ENCODE results near the gene MRPS34. TPM values are rescaled to one million over a fixed set of nuclear protein-coding genes. Genes with fewer than 3 reads are reported as not detected.

Gene MRPS34
- 52.1 TPM for polyA plus RNA-seq (2013)

DNA sequence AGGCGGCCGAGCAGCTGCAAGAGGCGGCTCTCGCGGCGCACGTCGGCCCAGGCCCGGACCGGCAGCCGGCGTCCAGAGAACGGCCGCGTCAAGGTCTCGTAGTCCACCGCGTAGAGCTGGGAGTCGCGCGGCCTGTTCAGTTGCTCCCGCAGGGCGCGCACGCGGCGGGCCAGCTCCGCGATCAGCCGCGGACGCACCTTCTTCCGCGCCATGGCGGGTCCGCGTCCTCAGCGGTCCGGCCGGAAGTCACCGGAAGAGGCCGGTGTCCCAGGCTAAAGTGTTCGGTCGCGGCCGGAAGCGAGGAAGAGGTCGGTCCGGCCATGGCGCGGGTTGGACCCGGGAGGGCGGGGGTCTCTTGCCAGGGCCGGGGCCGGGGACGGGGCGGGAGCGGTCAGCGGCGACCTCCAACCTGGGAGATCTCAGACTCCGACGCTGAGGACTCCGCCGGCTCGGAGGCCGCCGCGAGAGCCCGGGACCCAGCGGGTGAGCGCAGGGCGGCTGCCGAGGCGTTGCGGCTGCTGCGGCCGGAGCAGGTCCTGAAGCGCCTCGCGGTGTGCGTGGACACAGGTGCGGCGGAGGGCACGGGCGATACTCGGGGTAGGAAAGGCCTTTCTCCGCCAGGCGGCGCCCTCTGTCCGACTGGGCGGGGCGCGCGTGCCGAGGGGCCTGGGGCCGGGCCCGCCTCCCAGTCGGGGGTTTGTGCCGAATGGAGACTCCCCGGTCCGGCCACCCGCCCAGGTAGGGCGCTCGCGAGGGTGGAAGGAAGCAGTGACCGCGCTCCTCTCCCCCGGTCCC is at the start of gene MRPS34:
Gene MRPS34, minus strand, starts transcription at position 227 of the 795 bp plus-strand sequence. Its CDS starts 15 bp downstream, at position 212.
- Histone ChIP-seq H3K27ac (ENCODE audit: insufficient read depth in 1 of 2, low read depth in 1 of 2, low read length in 2 of 2, poor library complexity in 1 of 2, severe bottlenecking in 2 of 2) (peak within 1 kb of the TSS; percentile 66 to 79), H3K4me1 (ENCODE audit: control extremely low read depth in 1 of 4, control insufficient read depth in 4 of 4, insufficient read depth in 4 of 4, low read length in 3 of 4) (peaks cover 5 to 34% (median 32%) of the 10 kb centered on the region in 4 experiments), H3K36me3 (ENCODE audit: control insufficient read depth in 4 of 4, insufficient read depth in 4 of 4, low read length in 3 of 4) (peaks cover 0 to 65% (median 29%) of the 10 kb centered on the region in 4 experiments), H3K9me3 (ENCODE audit: control extremely low read depth in 1 of 5, control insufficient read depth in 4 of 5, insufficient read depth in 2 of 5, low read depth in 1 of 5, low read length in 4 of 5) (no peaks in the 10 kb centered on the region), H3K4me3 (ENCODE audit: control insufficient read depth in 1 of 7, extremely low read depth in 1 of 7, insufficient read depth in 4 of 7, low read depth in 2 of 7, low read length in 6 of 7) (peak within 1 kb of the TSS; percentile 69 to 94 (median 84)), H3K27me3 (replicated peaks in 2 of 5; ENCODE audit: control insufficient read depth in 4 of 5, insufficient read depth in 5 of 5, low read length in 4 of 5) (no peaks in the 10 kb centered on the region)
- peak; percentile 82 to 87 (median 85) for DNase-seq
- CTCF ChIA-PET: interaction anchor here (0.6 to 2.3 kb wide), 6 partner anchors 9 to 49 kb away, joined by 3 to 10 read pairs (median 4); partner anchors contain the start of genes NUBP2 and SPSB3
- WGBS (ENCODE audit: insufficient coverage): 0% methylated on average over 101 of the region's 108 CpGs
- POLR2A ChIA-PET: interaction anchor here (0.7 to 1.5 kb wide), 3 partner anchors 9 to 40 kb away, joined by 3 to 4 read pairs (median 3); partner anchors contain the start of genes NUBP2 and SPSB3

DNA sequence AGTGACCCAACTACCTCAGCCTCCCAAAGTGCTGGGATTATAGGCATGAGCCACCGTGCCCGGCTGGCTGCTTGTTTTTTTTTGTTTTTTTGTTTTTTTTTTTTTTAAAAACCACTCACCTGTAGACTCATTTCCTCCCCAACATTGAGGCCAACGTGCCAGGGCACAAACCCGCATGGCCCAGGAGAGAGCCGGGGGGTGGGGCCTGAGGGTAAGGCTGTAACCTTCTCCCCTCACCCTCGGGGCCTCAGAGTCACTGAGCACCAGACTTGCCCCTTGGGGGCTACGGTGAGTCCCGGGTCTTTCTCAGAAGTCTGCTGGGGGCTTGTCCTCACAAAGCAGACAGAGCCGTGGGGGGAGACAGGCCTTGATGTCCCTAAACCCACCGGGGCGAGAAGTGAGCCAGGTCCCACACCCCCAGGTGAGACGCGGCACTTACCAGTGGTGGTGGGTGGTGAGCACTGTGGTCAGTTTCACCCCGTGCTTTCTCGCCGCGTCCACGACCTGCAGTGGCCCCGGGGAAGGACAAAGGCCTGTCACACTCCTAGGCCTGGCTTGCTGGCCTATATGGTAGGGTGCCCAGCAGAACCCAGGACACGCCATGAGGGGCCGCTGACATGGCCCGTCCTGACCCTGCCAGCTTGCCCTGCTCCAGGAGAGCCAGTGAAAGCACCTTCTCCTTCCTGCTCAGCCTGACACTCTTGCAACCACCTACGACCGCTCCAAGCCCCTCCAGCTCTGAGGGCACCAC is 49.1 kb upstream of the MRPS34 start:
- no peaks in the 10 kb centered on the region for H3K27me3 ChIP-seq (replicated peaks in 2 of 5; ENCODE audit: control insufficient read depth in 4 of 5, insufficient read depth in 5 of 5, low read length in 4 of 5)
- no peaks in the 10 kb centered on the region for H3K9me3 ChIP-seq (ENCODE audit: control extremely low read depth in 1 of 5, control insufficient read depth in 4 of 5, insufficient read depth in 2 of 5, low read depth in 1 of 5, low read length in 4 of 5)
- POLR2A ChIA-PET: no interaction called here
- CTCF ChIA-PET: interaction anchor here (0.7 kb wide), 1 partner anchor 9 kb away, joined by 3 read pairs; no protein-coding TSS in a partner anchor
- H3K27ac ChIP-seq (ENCODE audit: insufficient read depth in 1 of 2, low read depth in 1 of 2, low read length in 2 of 2, poor library complexity in 1 of 2, severe bottlenecking in 2 of 2): no peak overlapping the region
- WGBS (ENCODE audit: insufficient coverage): 95% methylated on average over 21 of the region's 24 CpGs
- H3K4me3 ChIP-seq (ENCODE audit: control insufficient read depth in 1 of 7, extremely low read depth in 1 of 7, insufficient read depth in 4 of 7, low read depth in 2 of 7, low read length in 6 of 7): no peak overlapping the region
- peaks cover 0 to 50% (median 24%) of the 10 kb centered on the region in 4 experiments for H3K36me3 ChIP-seq (ENCODE audit: control insufficient read depth in 4 of 4, insufficient read depth in 4 of 4, low read length in 3 of 4)
- no peak for DNase-seq
- H3K4me1 ChIP-seq (ENCODE audit: control extremely low read depth in 1 of 4, control insufficient read depth in 4 of 4, insufficient read depth in 4 of 4, low read length in 3 of 4): peaks cover 0 to 14% (median 11%) of the 10 kb centered on the region in 4 experiments

DNA sequence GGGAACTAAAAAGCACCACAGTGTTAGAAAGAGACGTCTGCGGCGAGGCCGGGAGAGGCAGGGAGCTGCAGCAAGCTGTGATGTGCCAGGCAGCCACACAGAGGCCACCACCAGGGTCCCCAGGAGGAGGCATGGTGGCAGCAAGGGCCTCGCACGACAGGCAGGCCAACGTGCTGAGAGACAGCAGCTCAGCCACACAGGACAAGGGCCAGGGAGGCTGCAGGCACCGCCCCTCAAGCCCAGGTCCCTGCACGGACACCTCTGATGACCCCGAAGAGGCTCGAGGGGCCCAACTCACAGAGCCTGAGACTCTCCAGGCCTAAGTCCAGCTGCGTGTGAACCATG is 48.0 kb upstream of the MRPS34 start:
- ChIA-PET POLR2A (no interaction called here), CTCF (no interaction called here)
- Histone ChIP-seq H3K27me3 (replicated peaks in 2 of 5; ENCODE audit: control insufficient read depth in 4 of 5, insufficient read depth in 5 of 5, low read length in 4 of 5) (no peaks in the 10 kb centered on the region), H3K9me3 (ENCODE audit: control extremely low read depth in 1 of 5, control insufficient read depth in 4 of 5, insufficient read depth in 2 of 5, low read depth in 1 of 5, low read length in 4 of 5) (no peaks in the 10 kb centered on the region), H3K4me3 (ENCODE audit: control insufficient read depth in 1 of 7, extremely low read depth in 1 of 7, insufficient read depth in 4 of 7, low read depth in 2 of 7, low read length in 6 of 7) (no peak overlapping the region), H3K27ac (ENCODE audit: insufficient read depth in 1 of 2, low read depth in 1 of 2, low read length in 2 of 2, poor library complexity in 1 of 2, severe bottlenecking in 2 of 2) (no peak overlapping the region), H3K4me1 (ENCODE audit: control extremely low read depth in 1 of 4, control insufficient read depth in 4 of 4, insufficient read depth in 4 of 4, low read length in 3 of 4) (peaks cover 0 to 9% (median 9%) of the 10 kb centered on the region in 4 experiments), H3K36me3 (ENCODE audit: control insufficient read depth in 4 of 4, insufficient read depth in 4 of 4, low read length in 3 of 4) (peaks cover 6 to 59% (median 32%) of the 10 kb centered on the region in 4 experiments)
- WGBS (ENCODE audit: insufficient coverage): 98% methylated on average over 12 of the region's 12 CpGs
- DNase-seq: no peak

DNA sequence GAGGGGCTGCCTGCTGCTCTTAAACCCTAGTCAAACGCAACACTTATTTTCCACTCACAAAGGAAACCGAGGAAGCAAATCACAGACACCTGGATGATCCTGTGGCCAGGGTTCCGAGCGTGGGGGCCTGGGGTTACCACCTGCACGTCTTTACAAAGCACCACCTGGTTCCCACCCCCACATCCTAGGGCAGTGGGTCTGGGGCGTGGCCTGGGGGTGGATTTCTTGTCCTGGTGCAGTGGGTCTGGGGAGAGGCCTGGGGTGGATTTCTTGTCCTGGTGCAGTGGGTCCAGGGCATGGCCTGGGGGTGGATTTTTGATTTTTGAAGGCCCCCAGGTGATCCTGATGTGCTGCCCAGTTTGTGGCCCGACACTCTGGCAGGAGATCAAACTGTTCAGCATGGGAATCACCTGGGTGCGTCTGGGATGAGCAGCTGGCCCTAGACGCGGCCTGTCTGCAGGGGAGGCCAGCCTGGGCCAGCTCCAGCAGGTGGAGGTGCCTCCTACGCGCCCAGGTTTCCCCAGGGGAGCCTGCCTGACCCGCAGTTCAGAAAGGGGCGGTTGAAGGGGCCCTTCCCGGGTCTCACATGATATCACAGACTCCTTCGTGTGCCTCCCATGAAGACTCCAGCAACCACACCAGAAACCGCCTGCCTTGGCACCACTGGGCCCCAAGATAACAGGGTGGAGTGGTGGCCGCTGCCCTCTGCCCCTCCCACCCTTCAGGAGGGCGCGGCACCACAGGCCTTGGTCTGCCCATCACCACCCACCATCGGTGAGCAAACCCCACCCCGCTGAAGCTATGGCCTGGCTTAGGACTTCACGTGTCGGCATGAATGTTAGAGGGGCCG is 47.4 kb upstream of the MRPS34 start:
- DNase-seq: peak in 2 of 3 donors; percentile 21 to 53
- Histone ChIP-seq H3K9me3 (ENCODE audit: control extremely low read depth in 1 of 5, control insufficient read depth in 4 of 5, insufficient read depth in 2 of 5, low read depth in 1 of 5, low read length in 4 of 5) (no peaks in the 10 kb centered on the region), H3K27me3 (replicated peaks in 2 of 5; ENCODE audit: control insufficient read depth in 4 of 5, insufficient read depth in 5 of 5, low read length in 4 of 5) (no peaks in the 10 kb centered on the region), H3K36me3 (ENCODE audit: control insufficient read depth in 4 of 4, insufficient read depth in 4 of 4, low read length in 3 of 4) (peaks cover 6 to 61% (median 35%) of the 10 kb centered on the region in 4 experiments), H3K27ac (ENCODE audit: insufficient read depth in 1 of 2, low read depth in 1 of 2, low read length in 2 of 2, poor library complexity in 1 of 2, severe bottlenecking in 2 of 2) (no peak overlapping the region), H3K4me3 (ENCODE audit: control insufficient read depth in 1 of 7, extremely low read depth in 1 of 7, insufficient read depth in 4 of 7, low read depth in 2 of 7, low read length in 6 of 7) (no peak overlapping the region), H3K4me1 (ENCODE audit: control extremely low read depth in 1 of 4, control insufficient read depth in 4 of 4, insufficient read depth in 4 of 4, low read length in 3 of 4) (peaks cover 0 to 3% (median 3%) of the 10 kb centered on the region in 4 experiments)
- CTCF ChIA-PET: no interaction called here
- WGBS (ENCODE audit: insufficient coverage): 100% methylated on average over 18 of the region's 25 CpGs
- POLR2A ChIA-PET: no interaction called here

DNA sequence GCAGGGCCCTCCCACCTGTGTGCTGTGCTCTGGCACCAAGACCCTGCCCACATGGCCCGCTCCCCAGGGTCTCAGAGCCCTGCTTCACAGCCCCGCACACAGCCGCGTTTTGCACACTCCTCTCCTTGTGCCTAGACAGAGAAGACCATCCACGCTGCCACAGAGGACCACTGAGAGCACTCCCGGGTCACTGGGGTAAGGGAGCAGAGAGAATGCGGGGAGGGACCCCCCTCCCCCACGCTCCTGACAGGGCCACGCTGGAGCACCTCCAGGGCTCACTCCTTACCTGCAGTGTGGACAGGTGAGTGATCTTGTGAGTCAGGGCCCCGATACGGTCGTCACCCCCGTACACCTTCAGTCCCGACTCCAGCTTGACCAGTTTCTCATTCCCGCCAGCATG is 46.7 kb upstream of the MRPS34 start:
- Histone ChIP-seq H3K27ac (ENCODE audit: insufficient read depth in 1 of 2, low read depth in 1 of 2, low read length in 2 of 2, poor library complexity in 1 of 2, severe bottlenecking in 2 of 2) (no peak overlapping the region), H3K27me3 (replicated peaks in 2 of 5; ENCODE audit: control insufficient read depth in 4 of 5, insufficient read depth in 5 of 5, low read length in 4 of 5) (no peaks in the 10 kb centered on the region), H3K4me3 (ENCODE audit: control insufficient read depth in 1 of 7, extremely low read depth in 1 of 7, insufficient read depth in 4 of 7, low read depth in 2 of 7, low read length in 6 of 7) (no peak overlapping the region), H3K4me1 (ENCODE audit: control extremely low read depth in 1 of 4, control insufficient read depth in 4 of 4, insufficient read depth in 4 of 4, low read length in 3 of 4) (no peaks in the 10 kb centered on the region), H3K9me3 (ENCODE audit: control extremely low read depth in 1 of 5, control insufficient read depth in 4 of 5, insufficient read depth in 2 of 5, low read depth in 1 of 5, low read length in 4 of 5) (no peaks in the 10 kb centered on the region), H3K36me3 (ENCODE audit: control insufficient read depth in 4 of 4, insufficient read depth in 4 of 4, low read length in 3 of 4) (peaks cover 6 to 62% (median 37%) of the 10 kb centered on the region in 4 experiments)
- POLR2A ChIA-PET: no interaction called here
- 96% methylated on average over 14 of the region's 15 CpGs for WGBS (ENCODE audit: insufficient coverage)
- no peak for DNase-seq
- CTCF ChIA-PET: no interaction called here

DNA sequence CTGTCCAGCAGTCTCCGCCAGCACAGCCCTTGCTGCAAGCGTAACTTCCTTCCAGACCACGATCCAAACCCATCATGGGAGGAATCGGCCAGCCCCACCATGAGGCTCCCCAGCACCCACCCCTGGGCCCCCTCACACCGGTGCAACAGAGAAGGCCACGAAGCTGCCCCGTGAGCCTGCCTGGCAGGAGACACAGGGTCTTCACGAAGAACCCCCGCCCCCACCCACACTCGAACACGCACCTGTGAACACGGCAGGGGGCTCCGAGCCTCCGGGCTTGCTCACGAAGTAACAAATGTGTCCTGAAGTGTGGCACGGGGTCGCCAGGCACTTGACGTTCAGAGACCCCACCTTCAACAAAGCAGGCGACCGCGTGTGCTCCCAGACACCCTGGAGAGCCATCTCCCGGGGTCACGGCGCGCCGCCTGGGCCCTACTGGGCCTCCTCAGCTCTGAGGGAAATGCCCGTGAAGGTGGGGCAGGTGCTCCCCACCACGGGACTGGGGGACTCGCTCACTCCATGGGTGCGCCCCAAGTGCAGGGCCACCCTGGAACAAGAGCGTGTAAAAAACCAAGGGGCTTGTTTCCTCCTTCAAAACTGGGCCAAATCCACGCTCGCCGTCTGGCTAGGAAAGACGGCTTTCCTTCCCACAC is 46.1 kb upstream of the MRPS34 start:
- no peak for DNase-seq
- CTCF ChIA-PET: no interaction called here
- Histone ChIP-seq H3K27me3 (replicated peaks in 2 of 5; ENCODE audit: control insufficient read depth in 4 of 5, insufficient read depth in 5 of 5, low read length in 4 of 5) (no peaks in the 10 kb centered on the region), H3K4me1 (ENCODE audit: control extremely low read depth in 1 of 4, control insufficient read depth in 4 of 4, insufficient read depth in 4 of 4, low read length in 3 of 4) (no peaks in the 10 kb centered on the region), H3K4me3 (ENCODE audit: control insufficient read depth in 1 of 7, extremely low read depth in 1 of 7, insufficient read depth in 4 of 7, low read depth in 2 of 7, low read length in 6 of 7) (no peak overlapping the region), H3K36me3 (ENCODE audit: control insufficient read depth in 4 of 4, insufficient read depth in 4 of 4, low read length in 3 of 4) (peaks cover 6 to 62% (median 37%) of the 10 kb centered on the region in 4 experiments), H3K27ac (ENCODE audit: insufficient read depth in 1 of 2, low read depth in 1 of 2, low read length in 2 of 2, poor library complexity in 1 of 2, severe bottlenecking in 2 of 2) (no peak overlapping the region), H3K9me3 (ENCODE audit: control extremely low read depth in 1 of 5, control insufficient read depth in 4 of 5, insufficient read depth in 2 of 5, low read depth in 1 of 5, low read length in 4 of 5) (no peaks in the 10 kb centered on the region)
- WGBS (ENCODE audit: insufficient coverage): 99% methylated on average over 32 of the region's 35 CpGs
- POLR2A ChIA-PET: no interaction called here
